Endothelial cell of umbilical vein (primary cell): ENCODE data around the gene MAP1LC3B. TPM values are rescaled to one million over a fixed set of nuclear protein-coding genes. Genes with fewer than 3 reads are reported as not detected.
A peak's percentile ranks its signal among the peaks of the same experiment; 100 is the strongest.

Source experiments
- BruUV-seq: library from RNA; stranded (reverse); fragments of 400-500 nt; replicated peaks from 2 replicates; lab custom pipeline; 2021; lab: Mats Ljungman, UMichigan
- CTCF ChIA-PET: fragments of 300-600, 350-600 bp; sonication (Branson Sonifier 250); formaldehyde crosslinking; loops from one replicate; lab custom pipeline; 2021; ENCODE audit warnings: antibody characterized with exemption, inconsistent platforms; lab: Charles Lee
- POLR2A ChIA-PET: fragments of 300-600, 350-600 bp; sonication (Branson Sonifier 250); formaldehyde crosslinking; loops from one replicate; lab custom pipeline; 2021; ENCODE audit warnings: antibody characterized with exemption, inconsistent platforms; lab: Charles Lee
- DNase-seq: peaks from one replicate; pipeline ENCODE4 v3.0.0-alpha.2; 2011; ENCODE audit warnings: low read depth, low spot score
- FAIRE-seq: peaks from 2 replicates; lab custom pipeline; 2011; peaks lifted over from hg19 to GRCh38; lab: Jason Lieb, UNC
- H2AFZ ChIP-seq: 2 replicates; pipeline ENCODE4 v1.6.0; 2012; ENCODE audit warnings: low read depth, low read length, control low read depth, inconsistent platforms
- H3K27ac ChIP-seq: 2 replicates; pipeline ENCODE4 v1.5.1; 2011; ENCODE audit warnings: low read depth, mild to moderate bottlenecking, control low read depth, low read length, moderate library complexity; ENCODE audit not compliant: insufficient read depth
- H3K27me3 ChIP-seq, 2 experiments: 2 replicates each; pipeline versions ENCODE4 v1.6.0 to v1.6.1; 2011; ENCODE audit warnings: low read length in 2 of 2, mixed read lengths in 1 of 2; ENCODE audit not compliant: control insufficient read depth in 2 of 2, insufficient read depth in 2 of 2
- H3K36me3 ChIP-seq, 2 experiments: 2 replicates in 1 of 2; 3 replicates in 1 of 2; pipeline ENCODE4 v1.5.1; 2011; ENCODE audit warnings: low read length in 2 of 2, mild to moderate bottlenecking in 1 of 2, moderate library complexity in 1 of 2; ENCODE audit not compliant: control insufficient read depth in 2 of 2, insufficient read depth in 2 of 2; ENCODE audit errors: extremely low read depth in 1 of 2
- H3K4me1 ChIP-seq: 3 replicates; pipeline ENCODE4 v1.5.1; 2011; ENCODE audit warnings: mild to moderate bottlenecking, low read length; ENCODE audit not compliant: control insufficient read depth, insufficient read depth; ENCODE audit errors: extremely low read depth
- H3K4me2 ChIP-seq: 2 replicates; pipeline ENCODE4 v1.6.1; 2011; ENCODE audit warnings: low read length, control low read depth, mixed read lengths; ENCODE audit not compliant: insufficient read depth
- H3K4me3 ChIP-seq, 3 experiments: fragments of 200-600 bp in 1 of 3; sonication (generic), shearing (Covaris generic) in 1 of 3; replicated peaks in 1 of 3; 2 replicates each; pipeline ENCODE4 v1.5.1; 2011 to 2016; ENCODE audit warnings: control low read depth in 3 of 3, low read length in 3 of 3, mild to moderate bottlenecking in 2 of 3, inconsistent platforms in 1 of 3, low read depth in 1 of 3, moderate library complexity in 1 of 3; ENCODE audit not compliant: insufficient read depth in 1 of 3
- H3K79me2 ChIP-seq: 2 replicates; pipeline ENCODE4 v1.6.0; 2012; ENCODE audit warnings: low read length, inconsistent platforms; ENCODE audit not compliant: control insufficient read depth, insufficient read depth
- H3K9ac ChIP-seq: replicated peaks from 2 replicates; pipeline ENCODE3; 2011; ENCODE audit warnings: low read length, control low read depth; ENCODE audit not compliant: insufficient read depth; ENCODE audit errors: extremely low read depth
- H3K9me1 ChIP-seq: replicated peaks from 3 replicates; pipeline ENCODE4 v1.6.0; 2011; ENCODE audit warnings: mild to moderate bottlenecking, low read length; ENCODE audit not compliant: control insufficient read depth, insufficient read depth; ENCODE audit errors: extremely low read depth
- H3K9me3 ChIP-seq: replicated peaks from 2 replicates; pipeline ENCODE4 v1.5.1; 2012; ENCODE audit warnings: low read length, inconsistent platforms; ENCODE audit not compliant: control insufficient read depth, insufficient read depth
- H4K20me1 ChIP-seq: replicated peaks from 2 replicates; pipeline ENCODE3; 2011; ENCODE audit warnings: mild to moderate bottlenecking, low read length; ENCODE audit not compliant: control insufficient read depth, insufficient read depth; ENCODE audit errors: extremely low read depth
- EZH2 ChIP-seq: IDR thresholded peaks from 2 replicates; pipeline ENCODE4 v1.6.1; 2012; ENCODE audit warnings: borderline replicate concordance, low read depth, mild to moderate bottlenecking, moderate library complexity, low read length, inconsistent platforms; ENCODE audit not compliant: severe bottlenecking
- FOS ChIP-seq: IDR thresholded peaks from 2 replicates; pipeline ENCODE4 v1.6.1; 2011; ENCODE audit warnings: mild to moderate bottlenecking, low read length, moderate library complexity, borderline replicate concordance; ENCODE audit not compliant: insufficient read depth
- GATA2 ChIP-seq: IDR thresholded peaks from 2 replicates; pipeline ENCODE4 v1.7.0; 2011; ENCODE audit warnings: low read depth, mild to moderate bottlenecking, moderate library complexity, mixed read lengths, low read length; ENCODE audit not compliant: insufficient read length, insufficient read depth
- JUN ChIP-seq: IDR thresholded peaks from 2 replicates; pipeline ENCODE4 v1.6.1; 2011; ENCODE audit warnings: borderline replicate concordance, low read depth; ENCODE audit not compliant: insufficient read length, insufficient read depth
- MYC ChIP-seq: IDR thresholded peaks from one replicate; pipeline ENCODE4 v1.6.1; 2011; ENCODE audit warnings: mild to moderate bottlenecking, low read depth, low read length
- POLR2A ChIP-seq: IDR thresholded peaks from 2 replicates; pipeline ENCODE4 v1.6.1; 2012; ENCODE audit warnings: low read depth, mild to moderate bottlenecking, control low read depth, low read length
- POLR2AphosphoS5 ChIP-seq: IDR thresholded peaks from 2 replicates; pipeline ENCODE4 v1.6.1; 2012; ENCODE audit warnings: low read depth, mild to moderate bottlenecking, control low read depth, low read length, moderate library complexity; ENCODE audit not compliant: insufficient read depth
- dilution Hi-C: fragments of 300-500 bp; cut with MboI; formaldehyde crosslinking; loops from one replicate; pipeline ENCODE4 v1.15.0; 2019; ENCODE audit warnings: low sequenced_read_pairs; ENCODE audit not compliant: extremely low pct_ligation_motif_present
- intact Hi-C: fragments of 100-400 bp; cut with micrococcal nuclease; formaldehyde crosslinking; loops from one replicate; pipeline ENCODE4 v1.10.0; 2022
- polyA plus RNA-seq, 4 experiments: library from polyadenylated mRNA; depleted of rRNA in 3 of 4; stranded (reverse) in 3 of 4; unstranded in 1 of 4; fragments of >200 nt; gene quantifications; 2 replicates each; pipeline versions ENCODE4 v1.2.1 to v1.2.3, GENCODE V29; 2011 to 2012; ENCODE audit warnings: missing spikeins in 1 of 4
- total RNA-seq: library from RNA; stranded (reverse); gene quantifications from 2 replicates; pipeline ENCODE4 v1.2.3, GENCODE V29; 2021
- TF ChIP-seq, protein P1 (sequence below): IDR thresholded peaks from 2 replicates; pipeline ENCODE4 v1.6.1; 2011; ENCODE audit not compliant: insufficient read depth, insufficient read length
- TF ChIP-seq, protein P2 (sequence below), 2 donors: IDR thresholded peaks; 1 replicate in 1 of 2; 2 replicates in 1 of 2; pipeline ENCODE4 v1.5.1; 2011; ENCODE audit warnings: low read length in 2 of 2, mild to moderate bottlenecking in 2 of 2, moderate library complexity in 2 of 2, control low read depth in 1 of 2, inconsistent platforms in 1 of 2, low read depth in 1 of 2; ENCODE audit not compliant: insufficient read depth in 1 of 2; ENCODE audit errors: extremely low read depth in 1 of 2

MAP1LC3B gene
- total and polyA plus RNA-seq, 2 donors (not counting 3 experiments of a cell fraction or from before 2014, with no cell fraction given), result 40.7 to 99.9 TPM

DNA sequence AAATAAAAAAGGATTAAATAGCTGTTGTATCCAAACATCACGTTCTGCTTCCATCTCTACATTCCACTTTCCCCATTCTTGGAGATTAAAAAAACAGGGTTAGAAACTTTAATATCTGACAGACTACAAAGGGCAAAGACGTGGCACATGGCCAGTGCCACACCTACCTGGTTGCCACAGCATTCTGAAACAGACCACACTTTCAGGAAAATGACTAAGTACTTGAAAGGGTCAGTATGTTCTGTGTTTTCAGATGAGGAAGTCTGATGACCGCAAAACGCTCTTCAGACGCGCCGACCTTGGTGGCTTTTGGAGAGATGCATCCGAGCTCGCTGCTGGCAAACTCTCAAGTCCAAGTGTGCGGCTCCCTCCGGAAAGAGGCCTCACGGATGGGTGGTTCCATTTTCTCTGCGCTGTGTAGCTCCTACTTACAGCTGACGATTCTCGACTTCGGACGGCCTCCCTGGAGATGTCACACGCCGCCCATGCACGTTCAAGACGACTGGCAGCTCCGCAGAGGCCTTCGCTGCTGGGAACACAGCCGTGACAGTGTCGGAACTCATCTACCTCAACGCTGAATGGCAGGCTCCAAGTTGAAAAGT is 15.5 kb downstream of the MAP1LC3B start:
- intact Hi-C loops, result loop anchor here (1.0 to 10.0 kb wide), 4 partner anchors 15 to 357 kb away; partner anchors contain the start of genes KLHDC4, MAP1LC3B and ZCCHC14

More for the DNA sequence above, 15.5 kb downstream of the MAP1LC3B start:
- FAIRE-seq (peak; percentile 97), DNase-seq (peak; percentile 95)
- H3K27ac ChIP-seq, result peak overlapping the region; percentile 82
- dilution Hi-C loops, result no loop called here
- ChIA-PET CTCF (interaction anchor here (0.7 to 2.4 kb wide), 8 partner anchors 9 to 228 kb away, joined by 3 to 20 read pairs (median 6); partner anchors contain the start of gene FBXO31), POLR2A (interaction anchor here (0.8 to 1.0 kb wide), 3 partner anchors 13 to 28 kb away, joined by 3 to 4 read pairs (median 4); partner anchors contain the start of gene FBXO31)
- H3K9me1 ChIP-seq, result no peaks in the 10 kb centered on the region
- H3K4me3 ChIP-seq, result peak overlapping the region in 1 of 3 experiments; percentile 39
- H3K4me1 ChIP-seq, result peaks cover 20% of the 10 kb centered on the region
- H2AFZ ChIP-seq, result no peak overlapping the region
- peaks cover 13 to 45% of the 10 kb centered on the region in 2 experiments for H3K36me3 ChIP-seq
- H3K9ac ChIP-seq, result peak overlapping the region; percentile 72
- H3K27me3 ChIP-seq, result no peaks in the 10 kb centered on the region
- no peaks in the 10 kb centered on the region for H4K20me1 ChIP-seq
- no peaks in the 10 kb centered on the region for H3K79me2 ChIP-seq
- BruUV-seq, result no TSS peak
- TF ChIP-seq FOS (peak; percentile 85), MYC (no peak), EZH2 (no peak), POLR2A (peak; percentile 28), POLR2AphosphoS5 (peak; percentile 97), JUN (peak; percentile 82), GATA2 (peak; percentile 88)
- TF ChIP-seq, protein P1, sequence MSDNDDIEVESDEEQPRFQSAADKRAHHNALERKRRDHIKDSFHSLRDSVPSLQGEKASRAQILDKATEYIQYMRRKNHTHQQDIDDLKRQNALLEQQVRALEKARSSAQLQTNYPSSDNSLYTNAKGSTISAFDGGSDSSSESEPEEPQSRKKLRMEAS, result peak; percentile 52
- TF ChIP-seq, protein P2, sequence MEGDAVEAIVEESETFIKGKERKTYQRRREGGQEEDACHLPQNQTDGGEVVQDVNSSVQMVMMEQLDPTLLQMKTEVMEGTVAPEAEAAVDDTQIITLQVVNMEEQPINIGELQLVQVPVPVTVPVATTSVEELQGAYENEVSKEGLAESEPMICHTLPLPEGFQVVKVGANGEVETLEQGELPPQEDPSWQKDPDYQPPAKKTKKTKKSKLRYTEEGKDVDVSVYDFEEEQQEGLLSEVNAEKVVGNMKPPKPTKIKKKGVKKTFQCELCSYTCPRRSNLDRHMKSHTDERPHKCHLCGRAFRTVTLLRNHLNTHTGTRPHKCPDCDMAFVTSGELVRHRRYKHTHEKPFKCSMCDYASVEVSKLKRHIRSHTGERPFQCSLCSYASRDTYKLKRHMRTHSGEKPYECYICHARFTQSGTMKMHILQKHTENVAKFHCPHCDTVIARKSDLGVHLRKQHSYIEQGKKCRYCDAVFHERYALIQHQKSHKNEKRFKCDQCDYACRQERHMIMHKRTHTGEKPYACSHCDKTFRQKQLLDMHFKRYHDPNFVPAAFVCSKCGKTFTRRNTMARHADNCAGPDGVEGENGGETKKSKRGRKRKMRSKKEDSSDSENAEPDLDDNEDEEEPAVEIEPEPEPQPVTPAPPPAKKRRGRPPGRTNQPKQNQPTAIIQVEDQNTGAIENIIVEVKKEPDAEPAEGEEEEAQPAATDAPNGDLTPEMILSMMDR (IDR thresholded peaks at IDR 0.05; ENCODE audit: extremely low read depth in 1 of 2, insufficient read depth in 1 of 2, low read depth in 1 of 2, low read length in 2 of 2), result no peak
- no peaks in the 10 kb centered on the region for H3K9me3 ChIP-seq
- H3K4me2 ChIP-seq, result peak overlapping the region; percentile 73
